HK-2 (cell line): Measurements from ENCODE around the gene RPL29.

ENCODE experiments used
- DNase-seq: peaks from one replicate; pipeline ENCODE4 v3.0.0-alpha.2; 2018; ENCODE audit not compliant: unreplicated experiment

Gene RPL29

GRCh38 chr3:52025453-52025852 is 29.8 kb upstream of the RPL29 start:
- DNase-seq = no peak

- DNase-seq = no peak
Measured at GRCh38 chr3:52024765-52025452, 29.2 kb upstream of the RPL29 start.

- DNase-seq = no peak
Measured at GRCh38 chr3:52023860-52024764, 28.4 kb upstream of the RPL29 start.

- no peak for DNase-seq
Measured at GRCh38 chr3:52023101-52023770, 27.5 kb upstream of the RPL29 start.

GRCh38 chr3:52022323-52023100 is 26.8 kb upstream of the RPL29 start:
- DNase-seq = no peak

- DNase-seq = no peak
Measured at GRCh38 chr3:52021489-52022268, 26.0 kb upstream of the RPL29 start.

- DNase-seq = no peak
Measured at GRCh38 chr3:52020796-52021195, 25.1 kb upstream of the RPL29 start.

- DNase-seq = no peak
Measured at GRCh38 chr3:52019352-52020080, 23.8 kb upstream of the RPL29 start.

GRCh38 chr3:52018319-52019000 is 22.8 kb upstream of the RPL29 start:
- no peak for DNase-seq

GRCh38 chr3:52017586-52017985 is 21.9 kb upstream of the RPL29 start:
- DNase-seq = no peak

GRCh38 chr3:52015438-52016228 is 19.9 kb upstream of the RPL29 start:
- DNase-seq = no peak

- DNase-seq = no peak
Measured at GRCh38 chr3:52014613-52015012, 18.9 kb upstream of the RPL29 start.

GRCh38 chr3:52013802-52014598 is 18.3 kb upstream of the RPL29 start:
- DNase-seq = no peak

- no peak for DNase-seq
Measured at GRCh38 chr3:52012699-52013098, 17.0 kb upstream of the RPL29 start.

GRCh38 chr3:52010431-52010830 is 14.7 kb upstream of the RPL29 start:
- no peak for DNase-seq

GRCh38 chr3:52007291-52007690 is 11.6 kb upstream of the RPL29 start:
- DNase-seq = no peak

- DNase-seq = no peak
Measured at GRCh38 chr3:52006820-52007133, 11.1 kb upstream of the RPL29 start.
